Hippocampal formation (tissue), 2 donors: ENCODE measurements around the gene AURKB.

ENCODE experiments used
- DNase-seq, 2 donors: peaks; one replicate each; lab custom pipeline; 2025; lab: John Stamatoyannopoulos, UW

Gene AURKB

DNA sequence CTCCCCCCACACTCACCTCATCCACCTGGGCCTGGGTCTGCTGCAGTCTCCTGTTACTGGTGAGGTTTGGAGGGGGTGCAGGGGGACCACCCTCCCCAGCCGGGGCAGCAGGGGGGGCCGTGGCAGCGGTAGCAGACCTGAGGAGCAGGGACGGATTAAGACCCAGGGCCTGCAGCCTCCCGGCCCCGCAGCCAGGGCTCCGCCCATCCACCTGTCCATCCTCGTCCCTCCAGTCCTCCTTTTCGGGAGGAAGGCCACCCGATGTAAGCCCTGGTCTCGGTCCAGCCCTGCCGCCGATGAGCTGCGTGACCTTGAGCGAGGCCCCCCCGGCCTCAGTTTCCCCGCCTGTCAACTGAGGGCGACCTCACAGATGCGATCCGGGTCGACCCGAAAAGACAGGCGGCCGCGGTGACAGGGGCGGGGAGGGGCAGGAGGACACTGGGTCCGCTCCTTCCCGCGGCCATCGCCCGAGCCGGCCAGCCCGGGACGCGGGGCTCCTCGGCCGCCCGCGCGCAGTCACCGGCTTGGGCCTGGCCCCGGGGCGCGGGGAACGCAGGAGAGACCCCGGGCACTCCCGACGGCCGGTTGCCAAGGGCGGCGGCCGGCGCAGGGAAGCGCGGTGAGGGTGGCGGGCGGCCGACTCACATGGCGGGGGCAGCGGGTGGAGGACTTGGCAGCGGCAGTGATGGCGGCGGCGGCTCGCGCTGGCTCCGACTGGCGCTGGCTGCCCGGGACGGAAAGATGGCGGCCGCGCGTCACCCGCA, 48.0 kb downstream of the AURKB start, which contains the start of gene VAMP2:
VAMP2 (minus strand) TSS at position 716 of the 764 bp plus-strand sequence; CDS start at position 647, 69 bp downstream.
- peak in 1 of 2 donors; percentile 72 for DNase-seq

DNA sequence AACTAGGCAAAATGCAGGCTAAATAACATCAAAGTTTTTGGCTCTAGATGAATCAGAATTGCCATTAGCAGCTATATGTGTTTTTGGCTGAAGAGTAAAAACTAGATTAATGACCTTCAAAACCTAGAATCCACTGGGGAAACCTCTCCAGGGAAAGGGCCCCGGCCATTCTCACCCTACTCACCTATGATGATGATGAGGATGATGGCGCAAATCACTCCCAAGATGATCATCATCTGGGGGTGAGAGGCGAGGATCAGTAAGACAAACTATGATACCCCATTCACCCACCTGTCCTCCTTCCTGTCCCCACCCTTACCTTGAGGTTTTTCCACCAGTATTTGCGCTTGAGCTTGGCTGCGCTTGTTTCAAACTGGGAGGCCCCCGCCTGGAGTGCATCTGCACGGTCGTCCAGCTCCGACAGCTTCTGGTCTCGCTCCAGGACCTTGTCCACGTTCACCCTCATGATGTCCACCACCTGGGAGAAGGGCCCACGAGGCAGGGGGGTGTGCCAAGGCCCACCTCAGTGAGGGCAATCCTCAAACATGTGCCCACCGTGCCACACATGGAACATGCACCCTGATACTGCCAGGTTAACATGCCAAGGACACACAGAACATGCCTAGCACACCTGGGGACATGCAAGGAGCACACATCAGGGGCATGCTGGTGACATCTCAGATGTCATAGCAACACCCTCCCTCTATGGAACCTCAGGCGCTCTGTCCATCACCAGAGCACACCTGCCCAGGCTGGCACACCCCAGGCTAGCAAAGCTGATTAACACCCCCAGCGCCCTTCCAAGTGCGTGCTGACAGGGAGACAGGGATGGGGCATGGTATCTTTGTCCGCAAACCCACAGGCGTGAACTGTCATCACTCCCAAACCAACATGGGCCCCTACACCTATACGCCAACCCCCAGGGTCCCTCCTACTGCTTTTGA, 48.8 kb downstream of the AURKB start:
- no peak for DNase-seq

DNA sequence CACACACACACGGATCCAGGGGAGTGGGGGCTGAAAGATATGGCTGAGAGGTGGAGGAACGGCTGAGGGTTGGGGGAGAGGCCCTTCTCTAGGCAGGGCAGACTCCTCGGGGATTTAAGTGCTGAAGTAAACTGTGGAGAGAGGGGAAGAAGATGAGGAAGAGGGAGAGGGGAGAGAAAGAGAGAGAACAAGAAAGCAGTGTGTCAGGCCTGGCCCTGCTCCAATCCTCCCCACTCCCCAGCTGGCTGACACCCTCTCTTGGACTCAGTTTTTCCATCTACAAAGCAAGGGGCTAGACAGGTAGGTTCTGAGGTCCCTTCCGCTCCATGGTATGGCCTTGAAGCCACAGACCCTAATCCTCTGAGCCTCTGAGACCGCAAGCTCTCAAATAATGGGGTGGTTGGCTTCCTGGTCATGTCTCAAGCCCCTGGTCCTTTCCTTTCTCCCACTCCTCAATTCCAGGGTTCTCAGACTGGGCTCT, 49.6 kb downstream of the AURKB start:
- no peak for DNase-seq

DNA sequence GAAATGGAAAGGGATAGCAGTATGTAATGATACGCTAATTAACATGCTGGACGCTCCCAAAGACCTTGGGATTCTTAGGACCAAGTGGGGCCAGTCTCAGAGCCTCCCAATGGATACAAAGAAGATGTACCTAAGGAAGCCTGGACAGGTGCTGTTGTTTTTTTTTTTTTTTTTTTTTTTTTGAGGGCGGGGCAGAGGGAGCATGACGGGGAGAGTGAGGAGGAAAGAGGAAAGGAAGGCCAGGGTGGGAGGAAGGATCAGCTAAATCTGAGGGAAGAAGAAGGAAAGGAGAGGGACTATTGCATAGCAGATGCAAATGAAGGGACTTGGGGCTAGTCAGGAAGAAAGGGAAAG, 50.2 kb downstream of the AURKB start:
- no peak for DNase-seq

DNA sequence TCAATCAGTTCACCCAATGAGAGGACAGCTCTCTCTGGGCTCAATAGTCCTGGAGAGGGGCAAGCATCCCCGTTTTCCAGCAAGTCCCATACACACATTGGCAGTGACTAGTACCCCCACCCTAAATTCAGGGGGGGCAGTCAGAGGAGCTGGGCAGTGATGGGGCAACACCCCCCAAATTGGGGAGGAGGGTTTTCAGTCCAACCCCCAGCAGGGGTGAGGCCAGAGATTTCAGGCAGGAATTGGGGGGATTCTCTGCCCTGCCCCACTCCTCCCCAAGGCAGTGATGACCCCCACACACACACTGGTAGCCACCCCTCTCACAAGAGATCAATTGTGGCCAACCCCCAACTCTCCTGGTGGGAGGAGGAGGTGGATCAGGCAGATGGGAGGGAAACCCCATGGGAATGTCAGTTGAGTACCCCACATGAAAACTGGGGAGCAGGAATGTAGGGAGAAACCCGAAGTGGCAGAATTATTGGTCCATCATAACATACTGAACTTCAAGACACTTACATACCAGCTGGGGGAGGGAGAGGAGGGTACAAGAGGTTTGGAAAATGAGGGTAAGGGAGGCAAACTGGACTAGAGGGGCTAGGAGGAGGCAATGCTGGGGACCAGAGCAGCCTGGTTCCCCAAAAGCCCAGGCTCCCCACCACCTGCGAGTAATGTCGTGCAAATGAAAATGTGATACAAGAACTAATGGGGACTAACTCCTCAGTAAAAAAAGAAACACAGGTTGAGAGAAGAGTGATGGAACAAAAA, 50.7 kb downstream of the AURKB start:
- no peak for DNase-seq

DNA sequence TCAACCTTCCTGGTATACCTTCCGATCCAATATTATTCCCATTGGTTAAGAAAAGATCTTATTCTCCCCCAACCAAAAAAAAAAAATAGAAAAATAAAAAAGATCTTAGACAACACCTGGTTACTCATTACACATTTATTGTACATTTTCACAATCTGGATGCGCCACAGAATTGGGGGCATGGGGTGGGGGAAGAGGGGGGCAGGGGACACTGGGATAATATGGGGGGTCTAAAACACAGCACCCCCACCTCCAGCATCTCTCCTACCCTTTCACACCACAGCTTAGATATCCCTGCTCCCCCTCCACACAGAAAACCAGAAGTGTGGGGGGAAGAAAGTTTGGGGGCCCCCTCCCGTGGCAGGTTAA, 51.4 kb downstream of the AURKB start:
- no peak for DNase-seq

DNA sequence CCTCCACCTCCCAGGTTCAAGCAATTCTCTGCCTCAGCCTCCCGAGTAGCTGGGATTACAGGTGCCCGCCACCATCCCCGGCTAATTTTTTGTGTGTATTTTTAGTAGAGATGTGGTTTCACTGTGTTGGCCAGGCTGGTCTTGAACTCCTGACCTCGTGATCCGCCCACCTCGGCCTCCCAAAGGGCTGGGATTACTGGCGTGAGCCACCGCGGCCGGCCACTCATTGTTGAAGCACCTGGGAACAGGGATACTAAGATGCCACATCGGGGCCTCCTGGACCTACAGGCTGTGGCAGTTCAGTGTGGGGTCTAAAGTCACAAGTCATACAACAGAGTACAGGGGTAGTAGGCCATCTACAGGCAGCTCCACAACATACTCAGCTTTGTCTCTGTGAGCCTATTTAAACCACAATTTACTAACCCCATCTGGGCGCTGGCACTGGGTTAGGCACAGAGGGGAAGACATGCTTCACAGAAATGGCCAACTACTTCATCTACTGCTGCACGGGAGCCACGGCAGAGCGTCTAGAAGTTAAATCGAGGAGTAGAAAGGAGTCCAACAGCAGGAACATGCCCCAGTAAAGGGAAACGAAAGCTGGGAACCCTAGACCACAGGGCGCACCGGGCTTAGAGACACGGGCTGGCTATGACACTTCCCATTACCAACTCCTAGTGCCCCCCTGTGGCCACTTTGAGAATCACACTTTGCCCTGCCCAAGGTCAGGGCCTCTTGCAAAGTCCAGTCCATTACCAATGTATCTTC, 51.9 kb downstream of the AURKB start:
- DNase-seq: peak; percentile 86

DNA sequence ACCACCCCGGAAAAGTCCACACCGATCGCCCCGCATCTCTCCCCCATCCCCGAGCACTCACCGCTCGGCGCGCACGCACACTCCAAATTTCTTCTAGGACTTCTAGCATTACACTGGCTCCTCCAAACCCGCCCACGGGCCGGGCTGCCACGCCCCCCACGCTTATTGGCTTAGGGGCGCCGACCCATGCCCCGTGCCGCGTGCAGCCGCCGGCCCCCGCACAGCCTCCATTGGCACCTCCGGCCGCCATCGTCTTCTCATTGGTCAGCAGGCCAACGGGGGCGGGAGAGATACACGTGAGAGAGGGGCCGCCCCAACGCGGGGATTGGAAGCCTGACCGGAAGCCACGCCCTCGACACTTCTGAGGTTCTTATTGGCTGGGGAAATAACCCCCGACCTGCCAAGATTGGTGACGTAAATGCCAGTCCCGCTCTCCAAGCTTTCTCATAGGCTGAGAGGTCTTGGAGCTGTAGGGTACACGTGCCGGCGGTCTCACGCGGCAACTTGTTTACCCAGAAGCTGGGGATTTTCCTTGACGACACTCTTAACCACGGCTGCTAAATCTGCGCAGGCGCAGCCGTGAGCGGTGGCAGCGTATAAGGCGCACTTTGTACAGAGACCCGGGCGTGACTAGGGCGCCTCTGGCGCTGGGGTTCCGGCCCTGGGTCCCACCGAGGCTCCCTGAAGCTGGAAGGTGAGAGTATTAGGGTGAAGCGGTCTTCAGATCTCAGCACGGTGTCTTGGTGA, 54.0 kb downstream of the AURKB start:
- DNase-seq: peak; percentile 99 to 100

DNA sequence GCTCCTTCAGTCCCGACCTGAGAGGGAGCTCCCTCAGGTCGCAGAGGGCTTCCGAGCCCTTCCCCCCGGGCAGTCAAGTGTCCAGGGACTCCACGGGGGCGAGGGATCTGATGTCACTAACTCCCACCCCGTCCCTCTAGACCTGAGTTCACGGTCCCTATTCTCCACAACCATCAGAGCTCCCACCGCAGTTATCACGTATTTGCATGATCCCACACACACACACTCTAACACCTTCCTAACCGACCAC, 54.5 kb downstream of the AURKB start:
- no peak for DNase-seq

DNA sequence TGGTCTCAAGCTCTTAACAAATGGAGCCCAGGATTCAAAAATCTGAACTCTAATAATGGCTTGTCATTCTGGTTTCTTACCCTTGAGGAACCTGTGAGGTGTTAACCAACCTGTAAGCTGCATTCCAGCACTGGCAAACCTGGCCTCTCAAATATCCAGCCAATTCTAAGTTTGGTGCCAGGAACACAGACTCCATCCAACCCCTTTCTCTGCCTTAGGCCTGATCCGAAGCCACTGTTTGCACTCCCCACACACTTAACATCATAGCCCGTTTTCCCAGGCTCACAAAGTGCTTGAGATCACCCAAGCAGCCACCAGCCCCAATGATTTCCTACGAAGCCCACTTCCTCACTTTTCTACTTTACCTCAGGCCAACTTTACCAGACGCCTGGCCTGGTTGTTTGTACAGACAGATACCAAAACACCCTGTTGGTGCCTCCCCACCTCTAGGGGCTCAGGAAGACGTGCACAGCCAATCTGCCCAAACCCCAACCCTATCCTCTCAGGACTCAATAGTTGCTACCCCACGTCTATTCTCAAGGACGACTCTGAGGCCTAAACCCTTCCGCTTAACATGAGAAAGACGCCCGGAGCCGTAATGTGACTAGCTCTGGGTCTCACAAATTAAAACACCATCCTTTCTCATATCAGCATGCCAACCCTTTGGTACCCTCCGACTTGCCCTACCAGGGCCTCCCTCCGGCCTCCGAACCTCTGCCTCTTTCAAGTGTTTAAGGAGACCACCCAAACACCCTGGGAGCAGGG, 55.0 kb downstream of the AURKB start:
- no peak for DNase-seq
